22Rv1 (cell line): ENCODE results near the gene LHCGR.

Experiments
- CTCF ChIP-seq: fragments of 450-650 bp; IDR thresholded peaks from 2 replicates; pipeline ENCODE4 v1.5.1; 2017; ENCODE audit warnings: mild to moderate bottlenecking
- ZFX ChIP-seq: fragments of 450-650 bp; IDR thresholded peaks from 2 replicates; pipeline ENCODE4 v1.6.1; 2017; ENCODE audit warnings: antibody characterized with exemption, borderline replicate concordance

GRCh38 chr2:48733067-48733503, 22.4 kb downstream of the LHCGR start:
- no peak for TF ChIP-seq CTCF
- no peak for TF ChIP-seq ZFX
